ENCODE results near the gene CLDN18. TPM values are rescaled to one million over a fixed set of nuclear protein-coding genes. Genes with fewer than 3 reads are reported as not detected.

CLDN18 gene
- total and polyA plus RNA-seq, 9 of the 15 experiments (the other 6 are each of a cell fraction or from before 2014, with no cell fraction given), result 0.11 TPM; not detected in 8

DNA sequence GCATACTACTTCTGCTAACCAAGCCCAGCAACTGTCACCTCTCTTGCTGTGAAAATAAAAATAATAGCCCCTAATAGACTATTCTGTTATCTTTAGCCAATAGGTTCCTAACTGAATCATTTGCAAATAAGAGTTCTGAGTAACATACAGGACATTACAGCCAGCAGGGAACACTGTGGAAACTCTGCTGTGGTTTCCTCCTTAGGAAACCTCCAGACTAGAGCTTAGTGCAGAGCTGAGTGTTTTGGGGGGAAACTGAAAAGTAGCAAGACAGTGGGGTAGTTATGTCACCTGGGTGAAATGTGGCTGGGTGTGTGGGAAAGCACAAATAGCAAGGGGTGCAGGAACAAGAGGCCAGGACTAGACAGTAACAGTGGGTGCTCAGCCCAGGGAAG lies 73.0 kb downstream of the CLDN18 start:
- Histone ChIP-seq H3K79me2 (ENCODE audit: control insufficient read depth, insufficient read depth, low read length) (no peaks in the 10 kb centered on the region), H3K27ac (ENCODE audit: extremely low read depth, low read depth, low read length) (no peak overlapping the region), H3K9ac (ENCODE audit: insufficient read depth in 1 of 2, low read depth in 2 of 2, low read length in 2 of 2) (no peak overlapping the region), H3K4me2 (ENCODE audit: insufficient read depth, low read length) (no peak overlapping the region), H3K9me1 (ENCODE audit: control insufficient read depth, insufficient read depth, low read length) (no peaks in the 10 kb centered on the region), H3K36me3 (ENCODE audit: control insufficient read depth, insufficient read depth, low read length) (no peaks in the 10 kb centered on the region), H4K20me1 (replicated peaks; ENCODE audit: control insufficient read depth, insufficient read depth, low read length) (no peaks in the 10 kb centered on the region; the same call in 1 of the 2 replicates), H3K27me3 (ENCODE audit: control insufficient read depth in 2 of 2, insufficient read depth in 2 of 2, low read length in 2 of 2) (peaks cover 0 to 12% of the 10 kb centered on the region in 2 experiments; a peak in 2 of 5 replicates), H3K4me1 (replicated peaks in 1 of 2; ENCODE audit: control insufficient read depth in 2 of 2, insufficient read depth in 2 of 2, low read length in 2 of 2) (no peaks in the 10 kb centered on the region), H2AFZ (ENCODE audit: low read depth, low read length) (no peak overlapping the region), H3K4me3 (no peak overlapping the region), H3K9me3 (replicated peaks; ENCODE audit: control insufficient read depth, insufficient read depth, low read depth, low read length) (no peaks in the 10 kb centered on the region)
- ATAC-seq (no peak), FAIRE-seq (no peak), DNase-seq (ENCODE audit: extremely low read depth in 1 of 4, low spot score in 3 of 4) (no peak)
- in situ Hi-C loops (cut with MboI), result no loop called here
- intact Hi-C loops (cut with micrococcal nuclease), result no loop called here
- POLR2A ChIA-PET, result interaction anchor here (0.6 kb wide), 1 partner anchor 48 kb away, joined by 3 read pairs; no protein-coding TSS in a partner anchor
- TF ChIP-seq CREB5 (CRISPR knock-in tag; IDR thresholded peaks at IDR 0.05), result no peak
- no peak for TF ChIP-seq DMBX1 (CRISPR knock-in tag; IDR thresholded peaks at IDR 0.05; ENCODE audit: borderline replicate concordance)
- TF ChIP-seq CHD1 (IDR thresholded peaks at IDR 0.05; ENCODE audit: low read length), result no peak
- TF ChIP-seq CBX3 (IDR thresholded peaks at IDR 0.05; ENCODE audit: borderline replicate concordance in 1 of 2, low read length in 2 of 2), result no peak
- no peak for TF ChIP-seq SMAD3 (CRISPR knock-in tag; conservative IDR thresholded peaks at IDR 0.05)
- no peak for TF ChIP-seq MED1 (CRISPR knock-in tag; IDR thresholded peaks at IDR 0.05; ENCODE audit: borderline replicate concordance)
- no peak for TF ChIP-seq TCF3 (CRISPR knock-in tag; IDR thresholded peaks at IDR 0.05)
- TF ChIP-seq E2F3 (CRISPR knock-in tag; IDR thresholded peaks at IDR 0.05), result no peak
- TF ChIP-seq, protein P1, sequence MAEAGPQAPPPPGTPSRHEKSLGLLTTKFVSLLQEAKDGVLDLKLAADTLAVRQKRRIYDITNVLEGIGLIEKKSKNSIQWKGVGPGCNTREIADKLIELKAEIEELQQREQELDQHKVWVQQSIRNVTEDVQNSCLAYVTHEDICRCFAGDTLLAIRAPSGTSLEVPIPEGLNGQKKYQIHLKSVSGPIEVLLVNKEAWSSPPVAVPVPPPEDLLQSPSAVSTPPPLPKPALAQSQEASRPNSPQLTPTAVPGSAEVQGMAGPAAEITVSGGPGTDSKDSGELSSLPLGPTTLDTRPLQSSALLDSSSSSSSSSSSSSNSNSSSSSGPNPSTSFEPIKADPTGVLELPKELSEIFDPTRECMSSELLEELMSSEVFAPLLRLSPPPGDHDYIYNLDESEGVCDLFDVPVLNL (CRISPR knock-in tag; IDR thresholded peaks at IDR 0.05; ENCODE audit: low read depth), result no peak
- TF ChIP-seq NR2C2 (CRISPR knock-in tag; IDR thresholded peaks at IDR 0.05), result no peak
- TF ChIP-seq NR2C2 (tag; IDR thresholded peaks at IDR 0.05), result no peak
- TF ChIP-seq HEY1 (CRISPR knock-in tag; IDR thresholded peaks at IDR 0.05; ENCODE audit: borderline replicate concordance), result no peak
- TF ChIP-seq PHB2 (IDR thresholded peaks at IDR 0.05; ENCODE audit: low read depth), result no peak
- TF ChIP-seq ZNF212 (CRISPR knock-in tag; IDR thresholded peaks at IDR 0.05), result no peak
- TF ChIP-seq HCFC1 (IDR thresholded peaks at IDR 0.05; ENCODE audit: low read depth, low read length), result no peak
- TF ChIP-seq, protein P2, sequence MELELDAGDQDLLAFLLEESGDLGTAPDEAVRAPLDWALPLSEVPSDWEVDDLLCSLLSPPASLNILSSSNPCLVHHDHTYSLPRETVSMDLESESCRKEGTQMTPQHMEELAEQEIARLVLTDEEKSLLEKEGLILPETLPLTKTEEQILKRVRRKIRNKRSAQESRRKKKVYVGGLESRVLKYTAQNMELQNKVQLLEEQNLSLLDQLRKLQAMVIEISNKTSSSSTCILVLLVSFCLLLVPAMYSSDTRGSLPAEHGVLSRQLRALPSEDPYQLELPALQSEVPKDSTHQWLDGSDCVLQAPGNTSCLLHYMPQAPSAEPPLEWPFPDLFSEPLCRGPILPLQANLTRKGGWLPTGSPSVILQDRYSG (tag; conservative IDR thresholded peaks at IDR 0.05; ENCODE audit: low read depth), result no peak
- TF ChIP-seq CBX1 (IDR thresholded peaks at IDR 0.05; ENCODE audit: low read depth), result no peak
- no peak for TF ChIP-seq ARID2 (IDR thresholded peaks at IDR 0.05)
- TF ChIP-seq, protein P3, sequence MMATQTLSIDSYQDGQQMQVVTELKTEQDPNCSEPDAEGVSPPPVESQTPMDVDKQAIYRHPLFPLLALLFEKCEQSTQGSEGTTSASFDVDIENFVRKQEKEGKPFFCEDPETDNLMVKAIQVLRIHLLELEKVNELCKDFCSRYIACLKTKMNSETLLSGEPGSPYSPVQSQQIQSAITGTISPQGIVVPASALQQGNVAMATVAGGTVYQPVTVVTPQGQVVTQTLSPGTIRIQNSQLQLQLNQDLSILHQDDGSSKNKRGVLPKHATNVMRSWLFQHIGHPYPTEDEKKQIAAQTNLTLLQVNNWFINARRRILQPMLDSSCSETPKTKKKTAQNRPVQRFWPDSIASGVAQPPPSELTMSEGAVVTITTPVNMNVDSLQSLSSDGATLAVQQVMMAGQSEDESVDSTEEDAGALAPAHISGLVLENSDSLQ (IDR thresholded peaks at IDR 0.05), result no peak
- no peak for TF ChIP-seq CHD2 (IDR thresholded peaks at IDR 0.05; ENCODE audit: low read depth, low read length)
- no peak for TF ChIP-seq ATF1 (CRISPR knock-in tag; IDR thresholded peaks at IDR 0.05)
- no peak for TF ChIP-seq ATF1 (tag; IDR thresholded peaks at IDR 0.05)
- no TSS peak for BruUV-seq (replicated peaks)
- CTCF ChIA-PET (ENCODE audit: low intra/inter-chr PET ratio), result no interaction called here
